Smooth muscle cell of bladder (primary cell): ENCODE measurements around the gene ZNF630. TPM values are rescaled to one million over a fixed set of nuclear protein-coding genes. Genes with fewer than 3 reads are reported as not detected.

ENCODE experiments used
- total RNA-seq: library from RNA; depleted of rRNA; stranded (reverse); fragments of >200 nt; gene quantifications from 2 replicates; pipeline ENCODE4 v1.2.3, GENCODE V29; 2014

ZNF630 gene
- total RNA-seq: 1.7 and 2.1 TPM in 2 replicates

GRCh38 chrX:48071064-48071985 lies at the start of gene ZNF630:
ZNF630 (minus strand) TSS chrX:48071640; CDS start chrX:48066886, 4,754 bp downstream.

Other genes starting within 250 kb of the ZNF630 start
- 3.7 and 5.7 TPM in 2 replicates for gene ZNF81, start 234.7 kb downstream of the ZNF630 start, total RNA-seq
- 2.8 and 3.0 TPM in 2 replicates for gene ZNF182, start 67.7 kb downstream of the ZNF630 start, total RNA-seq
- gene SPACA5, start 64.7 kb downstream of the ZNF630 start, total RNA-seq: not detected in 2 replicates
- not detected in 2 replicates for gene SPACA5B, start 59.0 kb upstream of the ZNF630 start, total RNA-seq
- not detected in 2 replicates for gene SSX5, start 125.2 kb upstream of the ZNF630 start, total RNA-seq
- 0.18 TPM in 1 of 2 replicates, not detected in the other for gene SSX1, start 183.8 kb upstream of the ZNF630 start, total RNA-seq